ENCODE measurements around the gene ANKS1B.

The ANKS1B gene

GRCh38 chr12:99092100-99092851 is 892.5 kb downstream of the ANKS1B start:
- in situ Hi-C loops (cut with MboI; ENCODE audit: low sequenced_read_pairs), result no loop called here

- in situ Hi-C loops (cut with MboI; ENCODE audit: low sequenced_read_pairs), result no loop called here
Measured at GRCh38 chr12:99087278-99087677, 897.5 kb downstream of the ANKS1B start.

- in situ Hi-C loops (cut with MboI; ENCODE audit: low sequenced_read_pairs), result no loop called here
Measured at GRCh38 chr12:99079811-99080210, 904.9 kb downstream of the ANKS1B start.

GRCh38 chr12:99068993-99069747 is 915.6 kb downstream of the ANKS1B start:
- in situ Hi-C loops (cut with MboI; ENCODE audit: low sequenced_read_pairs), result no loop called here

GRCh38 chr12:99067171-99067785 is 917.5 kb downstream of the ANKS1B start:
- in situ Hi-C loops (cut with MboI; ENCODE audit: low sequenced_read_pairs), result no loop called here

- in situ Hi-C loops (cut with MboI; ENCODE audit: low sequenced_read_pairs), result no loop called here
Measured at GRCh38 chr12:99066726-99067125, 918.0 kb downstream of the ANKS1B start.

- in situ Hi-C loops (cut with MboI; ENCODE audit: low sequenced_read_pairs), result no loop called here
Measured at GRCh38 chr12:99063182-99063581, 921.6 kb downstream of the ANKS1B start.

GRCh38 chr12:99059824-99060511 is 924.8 kb downstream of the ANKS1B start:
- in situ Hi-C loops (cut with MboI; ENCODE audit: low sequenced_read_pairs), result no loop called here

- in situ Hi-C loops (cut with MboI; ENCODE audit: low sequenced_read_pairs), result no loop called here
Measured at GRCh38 chr12:99057670-99058069, 927.1 kb downstream of the ANKS1B start.

GRCh38 chr12:99056186-99056585 is 928.5 kb downstream of the ANKS1B start:
- in situ Hi-C loops (cut with MboI; ENCODE audit: low sequenced_read_pairs), result no loop called here

- in situ Hi-C loops (cut with MboI; ENCODE audit: low sequenced_read_pairs), result no loop called here
Measured at GRCh38 chr12:99055299-99055698, 929.4 kb downstream of the ANKS1B start.

GRCh38 chr12:99054601-99055128 is 930.1 kb downstream of the ANKS1B start:
- in situ Hi-C loops (cut with MboI; ENCODE audit: low sequenced_read_pairs), result no loop called here

- in situ Hi-C loops (cut with MboI; ENCODE audit: low sequenced_read_pairs), result no loop called here
Measured at GRCh38 chr12:99053616-99054362, 930.9 kb downstream of the ANKS1B start.

- in situ Hi-C loops (cut with MboI; ENCODE audit: low sequenced_read_pairs), result no loop called here
Measured at GRCh38 chr12:99049774-99050173, 935.0 kb downstream of the ANKS1B start.

- in situ Hi-C loops (cut with MboI; ENCODE audit: low sequenced_read_pairs), result no loop called here
Measured at GRCh38 chr12:99045158-99045557, 939.6 kb downstream of the ANKS1B start.

GRCh38 chr12:99043319-99043914 is 941.3 kb downstream of the ANKS1B start:
- in situ Hi-C loops (cut with MboI; ENCODE audit: low sequenced_read_pairs), result no loop called here

GRCh38 chr12:99042226-99042625 is 942.5 kb downstream of the ANKS1B start:
- in situ Hi-C loops (cut with MboI; ENCODE audit: low sequenced_read_pairs), result no loop called here

- in situ Hi-C loops (cut with MboI; ENCODE audit: low sequenced_read_pairs), result no loop called here
Measured at GRCh38 chr12:99039367-99040120, 945.2 kb downstream of the ANKS1B start.

GRCh38 chr12:99036566-99036965 is 948.2 kb downstream of the ANKS1B start:
- in situ Hi-C loops (cut with MboI; ENCODE audit: low sequenced_read_pairs), result no loop called here
